Measurements from ENCODE around the gene RAB43. TPM values are rescaled to one million over a fixed set of nuclear protein-coding genes. Genes with fewer than 3 reads are reported as not detected.
"Not testable (repeated sequence)": the region's sequence is repeated elsewhere in the genome, so short reads cannot be mapped to it uniquely, and the experiment has no call there.

Gene RAB43
- 20.8 to 28.1 TPM (median 24.7 TPM) in 3 replicates for total RNA-seq

- no peak for TF ChIP-seq CTCF (IDR thresholded peaks at IDR 0.05; ENCODE audit: unreplicated experiment)
- H3K4me3 Mint-ChIP-seq, result peak within 1 kb of the TSS; percentile 88
- peak within 1 kb of the TSS; percentile 95 for H3K27ac Mint-ChIP-seq
- H3K4me1 Mint-ChIP-seq, result peaks cover 29% of the 10 kb centered on the region
- H3K9me3 Mint-ChIP-seq, result no peaks in the 10 kb centered on the region
- peak; percentile 93 to 98 for DNase-seq (ENCODE audit: low spot score in 2 of 2, unreplicated experiment in 2 of 2)
- peaks cover 20% of the 10 kb centered on the region for H3K36me3 Mint-ChIP-seq
- H3K27me3 Mint-ChIP-seq (ENCODE audit: low read depth), result no peaks in the 10 kb centered on the region
These were observed at the start of gene RAB43 for GRCh38 chr3:129121792-129122411. TSS of gene RAB43 (minus strand) at chr3:129121804. CDS start at chr3:129121489, 315 bp downstream.

GRCh38 chr3:129166579-129167332 lies 45.2 kb upstream of the RAB43 start:
- Mint-ChIP-seq H3K4me3 (no peak overlapping the region), H3K36me3 (peaks cover 32% of the 10 kb centered on the region), H3K27me3 (ENCODE audit: low read depth) (no peaks in the 10 kb centered on the region), H3K27ac (no peak overlapping the region), H3K9me3 (no peaks in the 10 kb centered on the region), H3K4me1 (peaks cover 8% of the 10 kb centered on the region)
- no peak for TF ChIP-seq CTCF (IDR thresholded peaks at IDR 0.05; ENCODE audit: unreplicated experiment)
- DNase-seq (ENCODE audit: low spot score in 2 of 2, unreplicated experiment in 2 of 2), result no peak

- not testable (repeated sequence) for H3K4me1 Mint-ChIP-seq; H3K27ac Mint-ChIP-seq; H3K9me3 Mint-ChIP-seq; DNase-seq (ENCODE audit: low spot score in 2 of 2, unreplicated experiment in 2 of 2); H3K27me3 Mint-ChIP-seq (ENCODE audit: low read depth); H3K4me3 Mint-ChIP-seq
- peaks cover 24% of the 10 kb centered on the region for H3K36me3 Mint-ChIP-seq
These were observed 44.0 kb upstream of the RAB43 start for GRCh38 chr3:129165594-129165993.

GRCh38 chr3:129164500-129164899 lies 42.9 kb upstream of the RAB43 start:
- no peak for DNase-seq (ENCODE audit: low spot score in 2 of 2, unreplicated experiment in 2 of 2)
- Mint-ChIP-seq H3K27me3 (ENCODE audit: low read depth) (no peaks in the 10 kb centered on the region), H3K9me3 (no peaks in the 10 kb centered on the region), H3K27ac (peak overlapping the region; percentile 9), H3K4me1 (peaks cover 19% of the 10 kb centered on the region), H3K36me3 (peaks cover 13% of the 10 kb centered on the region), H3K4me3 (no peak overlapping the region)
- TF ChIP-seq CTCF (IDR thresholded peaks at IDR 0.05; ENCODE audit: unreplicated experiment), result no peak

GRCh38 chr3:129162729-129163579 lies 41.4 kb upstream of the RAB43 start:
- peak overlapping the region; percentile 85 for H3K4me3 Mint-ChIP-seq
- H3K27ac Mint-ChIP-seq, result no peak overlapping the region
- H3K9me3 Mint-ChIP-seq, result no peaks in the 10 kb centered on the region
- DNase-seq (ENCODE audit: low spot score in 2 of 2, unreplicated experiment in 2 of 2), result no peak
- no peaks in the 10 kb centered on the region for H3K27me3 Mint-ChIP-seq (ENCODE audit: low read depth)
- peaks cover 12% of the 10 kb centered on the region for H3K36me3 Mint-ChIP-seq
- peaks cover 27% of the 10 kb centered on the region for H3K4me1 Mint-ChIP-seq
- no peak for TF ChIP-seq CTCF (IDR thresholded peaks at IDR 0.05; ENCODE audit: unreplicated experiment)
